Fibroblast of peridontal ligament (primary cell): Measurements from ENCODE around the gene CXXC4.

Experiments used
- DNase-seq: peaks from one replicate; pipeline ENCODE4 v3.0.0-alpha.2; 2010; ENCODE audit errors: extremely low read depth

The CXXC4 gene

GRCh38 chr4:104489731-104490095 lies 5.0 kb downstream of the CXXC4 start:
- no peak for DNase-seq

- no peak for DNase-seq
Measured at GRCh38 chr4:104488151-104488550, 6.5 kb downstream of the CXXC4 start.

- DNase-seq: no peak
Measured at GRCh38 chr4:104486716-104487504, 7.8 kb downstream of the CXXC4 start.

GRCh38 chr4:104475652-104476051 lies 19.0 kb downstream of the CXXC4 start:
- no peak for DNase-seq

- DNase-seq: no peak
Measured at GRCh38 chr4:104472766-104473165, 21.9 kb downstream of the CXXC4 start.

- no peak for DNase-seq
Measured at GRCh38 chr4:104470770-104471169, 23.9 kb downstream of the CXXC4 start.

- DNase-seq: no peak
Measured at GRCh38 chr4:104469794-104470193, 24.9 kb downstream of the CXXC4 start.

- no peak for DNase-seq
Measured at GRCh38 chr4:104465619-104466018, 29.1 kb downstream of the CXXC4 start.

GRCh38 chr4:104465201-104465600 lies 29.5 kb downstream of the CXXC4 start:
- no peak for DNase-seq

- no peak for DNase-seq
Measured at GRCh38 chr4:104462641-104463040, 32.1 kb downstream of the CXXC4 start.

GRCh38 chr4:104457308-104457981 lies 37.2 kb downstream of the CXXC4 start:
- no peak for DNase-seq

GRCh38 chr4:104451573-104451972 lies 43.1 kb downstream of the CXXC4 start:
- no peak for DNase-seq

GRCh38 chr4:104449537-104449936 lies 45.2 kb downstream of the CXXC4 start:
- DNase-seq: no peak

GRCh38 chr4:104447294-104447693 lies 47.4 kb downstream of the CXXC4 start:
- no peak for DNase-seq

GRCh38 chr4:104446431-104447278 lies 48.0 kb downstream of the CXXC4 start:
- DNase-seq: no peak

GRCh38 chr4:104444685-104445084 lies 50.0 kb downstream of the CXXC4 start:
- DNase-seq: no peak

GRCh38 chr4:104436542-104436941 lies 58.2 kb downstream of the CXXC4 start:
- no peak for DNase-seq

- no peak for DNase-seq
Measured at GRCh38 chr4:104429150-104429741, 65.4 kb downstream of the CXXC4 start.

GRCh38 chr4:104425948-104426347 lies 68.7 kb downstream of the CXXC4 start:
- DNase-seq: no peak

GRCh38 chr4:104424989-104425388 lies 69.7 kb downstream of the CXXC4 start:
- DNase-seq: no peak

GRCh38 chr4:104424475-104424941 lies 70.2 kb downstream of the CXXC4 start:
- no peak for DNase-seq

GRCh38 chr4:104421566-104421965 lies 73.1 kb downstream of the CXXC4 start:
- DNase-seq: no peak
